IPS-18c (cell line): Measurements from ENCODE around the gene PHF14.

Experiments
- H3K4me3 ChIP-seq: 2 replicates; pipeline ENCODE4 v1.7.0; 2013; ENCODE audit warnings: low read depth, mild to moderate bottlenecking, low read length, moderate library complexity; ENCODE audit not compliant: insufficient read depth
- H3K9me3 ChIP-seq: one replicate; pipeline ENCODE4 v1.6.1; 2013; ENCODE audit warnings: mild to moderate bottlenecking, low read length, moderate library complexity; ENCODE audit not compliant: control insufficient read depth, insufficient read depth

PHF14 gene

GRCh38 chr7:11210374-11210773 is 236.7 kb downstream of the PHF14 start:
- H3K4me3 ChIP-seq: no peak overlapping the region
- no peaks in the 10 kb centered on the region for H3K9me3 ChIP-seq

- Histone ChIP-seq H3K9me3 (no peaks in the 10 kb centered on the region), H3K4me3 (no peak overlapping the region)
These were observed 238.5 kb downstream of the PHF14 start for GRCh38 chr7:11212080-11212711.

GRCh38 chr7:11212816-11213215 is 239.1 kb downstream of the PHF14 start:
- Histone ChIP-seq H3K9me3 (no peaks in the 10 kb centered on the region), H3K4me3 (no peak overlapping the region)

- H3K9me3 ChIP-seq: no peaks in the 10 kb centered on the region
- H3K4me3 ChIP-seq: no peak overlapping the region
These were observed 239.6 kb downstream of the PHF14 start for GRCh38 chr7:11213266-11213665.

GRCh38 chr7:11216276-11216675 is 242.6 kb downstream of the PHF14 start:
- no peaks in the 10 kb centered on the region for H3K9me3 ChIP-seq

GRCh38 chr7:11217848-11218565 is 244.3 kb downstream of the PHF14 start:
- no peak overlapping the region for H3K4me3 ChIP-seq

More at GRCh38 chr7:11216276-11216675, 242.6 kb downstream of the PHF14 start:
- H3K4me3 ChIP-seq: no peak overlapping the region

More at GRCh38 chr7:11217848-11218565, 244.3 kb downstream of the PHF14 start:
- no peaks in the 10 kb centered on the region for H3K9me3 ChIP-seq
